Glomerular endothelial cell (primary cell): Measurements from ENCODE around the gene TTYH3. TPM values are rescaled to one million over a fixed set of nuclear protein-coding genes. Genes with fewer than 3 reads are reported as not detected.

Experiments used
- DNase-seq: peaks from one replicate; pipeline ENCODE4 v3.0.0-alpha.2; 2011; ENCODE audit warnings: low read depth, low spot score; ENCODE audit errors: extremely low read depth
- total RNA-seq: library from RNA; depleted of rRNA; stranded (reverse); fragments of >200 nt; gene quantifications from 2 replicates; pipeline ENCODE4 v1.2.3, GENCODE V29; 2015

Gene TTYH3
- total RNA-seq, 1 donor from 2014 or later = 321 TPM

DNA sequence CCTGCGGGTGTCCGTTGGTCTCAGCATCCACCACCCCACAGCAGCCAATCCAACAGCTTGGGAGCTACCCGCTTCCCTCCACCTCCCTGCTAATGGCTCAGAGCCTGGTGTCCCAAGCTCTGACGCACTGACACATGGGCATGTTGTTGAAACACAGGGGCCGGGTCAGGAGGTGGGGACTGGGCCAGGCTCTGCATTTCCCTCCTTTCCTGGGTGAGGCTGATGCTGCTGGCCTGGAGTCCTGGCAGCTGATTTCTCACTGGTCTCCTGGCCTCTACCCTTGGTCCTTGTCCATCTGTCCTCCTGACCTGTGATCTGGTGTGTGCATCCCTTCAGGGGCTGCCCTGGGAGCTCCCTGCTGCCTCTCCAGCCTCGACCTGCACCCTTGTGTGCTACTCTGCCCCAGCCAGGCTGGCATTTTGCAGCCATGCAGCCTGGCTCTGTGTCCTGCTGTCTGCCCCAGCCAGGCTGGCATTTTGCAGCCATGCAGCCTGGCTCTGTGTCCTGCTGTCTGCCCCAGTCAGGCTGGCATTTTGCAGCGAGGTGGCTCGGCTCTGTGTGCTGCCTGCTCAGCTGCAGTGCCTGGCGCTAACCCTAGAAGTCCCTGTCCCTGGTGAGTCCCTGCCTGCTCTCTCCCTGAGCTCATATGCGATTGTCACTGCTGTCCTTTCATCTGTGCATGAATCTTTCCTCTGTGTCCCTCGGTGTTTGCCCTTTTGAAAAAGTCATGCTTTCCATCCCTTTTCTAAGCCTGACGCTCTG, 70.2 kb downstream of the TTYH3 start:
- DNase-seq = no peak

- DNase-seq = no peak
Observed at GRCh38 chr7:2702594-2702957, 70.8 kb downstream of the TTYH3 start.

DNA sequence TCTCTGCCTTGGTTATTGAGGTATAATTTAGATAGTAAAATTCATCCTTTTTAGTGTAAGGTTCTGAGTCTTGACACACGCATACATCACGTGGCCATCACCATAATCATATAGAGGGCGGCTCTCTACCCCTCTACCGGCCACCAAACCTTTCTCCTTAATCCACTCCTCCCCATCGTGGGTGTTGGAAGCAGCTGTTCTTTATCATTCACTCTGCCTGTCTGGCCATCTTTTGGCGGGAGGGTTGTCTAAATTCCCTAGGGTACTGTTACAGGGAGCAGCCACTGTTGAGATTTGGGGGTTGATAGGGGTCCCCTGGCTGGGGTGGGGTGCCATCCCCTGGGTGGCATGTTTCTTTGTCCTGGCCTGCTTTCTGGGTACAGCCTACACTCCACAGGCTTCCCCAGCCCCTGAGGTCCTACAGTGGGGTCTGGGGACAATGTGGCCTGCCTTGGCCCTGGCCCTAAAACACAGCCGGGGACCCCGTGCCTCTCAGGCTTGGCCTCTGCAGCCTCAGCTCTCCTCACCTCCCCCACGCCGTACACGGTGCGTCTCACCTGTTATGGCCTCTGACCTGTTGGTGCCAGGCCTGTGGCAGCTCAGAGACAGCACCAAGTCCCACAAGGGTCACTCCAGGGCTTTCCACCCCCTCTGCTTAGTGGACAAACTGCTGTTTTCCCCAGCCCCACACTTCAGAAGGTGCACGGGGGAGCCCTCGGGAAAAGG, 73.7 kb downstream of the TTYH3 start:
- no peak for DNase-seq

GRCh38 chr7:2706685-2707126, 74.9 kb downstream of the TTYH3 start:
- no peak for DNase-seq

- DNase-seq = no peak
Observed at GRCh38 chr7:2707481-2707880, 75.7 kb downstream of the TTYH3 start.

DNA sequence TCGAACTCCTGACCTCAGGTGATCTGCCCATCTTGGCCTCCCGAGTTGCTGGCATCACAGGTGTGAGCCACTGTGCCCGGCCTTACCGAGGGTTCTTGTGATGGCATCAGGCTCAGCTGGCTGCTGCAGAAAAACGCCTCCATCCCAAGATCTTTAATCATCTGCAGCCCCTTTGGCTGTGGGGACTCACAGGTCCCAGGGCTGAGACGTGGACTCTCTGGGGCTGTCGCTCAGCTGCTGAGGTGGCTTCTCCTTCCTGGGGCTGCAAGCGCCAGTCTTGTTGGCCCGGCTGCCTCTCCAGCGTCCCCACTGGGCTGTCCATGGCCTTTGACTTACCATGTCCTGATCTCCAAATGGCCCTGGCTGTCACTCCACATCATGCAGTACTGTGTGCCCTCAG, 76.3 kb downstream of the TTYH3 start:
- no peak for DNase-seq

- DNase-seq = no peak
Observed at GRCh38 chr7:2708547-2709310, 76.9 kb downstream of the TTYH3 start.

- DNase-seq = no peak
Observed at GRCh38 chr7:2709553-2710285, 77.9 kb downstream of the TTYH3 start.

DNA sequence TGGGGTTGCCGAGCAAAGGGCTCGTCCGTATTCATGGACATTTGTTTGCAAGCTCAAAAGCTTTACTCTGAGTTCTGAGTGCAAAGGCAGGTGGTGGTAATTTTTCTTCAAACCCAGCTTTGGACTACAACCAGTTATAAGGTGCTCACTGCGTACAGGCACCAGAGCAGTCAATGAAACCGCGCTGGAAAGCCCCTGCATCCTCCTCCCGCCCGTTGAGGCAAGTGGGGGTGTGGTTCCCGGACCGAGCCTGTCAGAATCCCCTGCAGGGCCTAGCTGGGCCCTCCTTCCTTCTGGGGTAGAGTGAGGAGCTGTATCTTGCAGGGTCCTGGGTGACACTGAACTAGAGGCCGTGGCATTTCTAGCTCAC, 78.5 kb downstream of the TTYH3 start:
- no peak for DNase-seq

GRCh38 chr7:2710901-2711551, 79.2 kb downstream of the TTYH3 start:
- no peak for DNase-seq

DNA sequence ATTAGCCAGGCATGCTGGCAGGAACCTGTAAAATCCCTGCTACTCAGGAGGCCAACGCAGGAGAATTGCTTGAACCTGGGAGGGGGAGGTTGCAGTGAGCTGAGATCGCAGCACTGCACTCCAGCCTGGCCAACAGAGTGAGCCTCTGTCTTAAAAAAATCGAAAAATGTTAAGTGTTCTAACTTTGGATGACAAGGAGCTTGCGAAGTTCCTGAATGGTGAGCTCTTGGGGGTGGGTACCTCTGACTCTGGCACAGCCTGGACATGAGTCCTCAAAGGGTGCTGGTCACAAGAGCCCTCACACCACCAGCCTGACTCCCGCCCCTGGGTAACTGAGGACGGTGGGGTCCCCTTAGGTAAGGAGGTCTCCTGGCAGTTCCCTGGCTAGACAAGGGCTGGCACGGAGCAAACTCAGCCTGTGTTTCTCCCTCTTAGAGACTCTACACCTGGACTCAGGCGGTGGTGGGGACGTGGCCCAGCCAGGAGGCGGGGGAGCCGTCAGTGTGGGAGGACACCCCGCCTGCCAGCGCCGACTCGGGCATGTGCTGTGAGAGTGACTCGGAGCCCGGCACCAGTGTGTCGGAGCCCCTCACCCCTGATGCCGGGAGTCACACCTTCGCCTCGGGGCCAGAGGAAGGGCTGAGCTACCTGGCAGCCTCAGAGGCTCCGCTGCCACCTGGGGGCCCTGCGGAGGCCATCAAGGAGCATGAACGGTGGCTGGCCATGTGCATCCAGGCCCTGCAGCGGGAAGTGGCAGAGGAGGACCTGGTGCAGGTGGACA, 80.3 kb downstream of the TTYH3 start:
- no peak for DNase-seq

- no peak for DNase-seq
Observed at GRCh38 chr7:2713370-2713769, 81.6 kb downstream of the TTYH3 start.

DNA sequence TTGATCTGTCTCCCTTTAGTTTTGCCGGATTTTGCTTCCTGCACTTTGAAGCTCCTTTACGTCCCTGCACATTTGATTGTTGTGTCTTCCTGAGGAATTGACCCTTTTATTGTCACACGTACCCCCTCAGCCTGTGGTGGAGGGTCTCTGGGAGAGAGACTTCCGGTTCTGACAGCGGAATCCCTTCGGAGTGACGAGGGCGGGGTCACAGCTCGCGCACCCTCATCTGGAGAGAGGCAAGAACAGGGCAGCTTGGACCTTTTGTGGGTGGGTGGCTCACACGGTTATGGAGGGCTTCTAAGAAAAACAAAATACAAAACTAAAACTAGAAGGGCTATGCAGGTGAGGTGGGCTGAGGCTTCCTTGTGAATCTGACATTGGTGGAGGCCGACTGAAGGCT, 82.2 kb downstream of the TTYH3 start:
- DNase-seq = no peak

Other genes with a start within 250 kb of the TTYH3 start
- gene CHST12, start 228.4 kb upstream of the TTYH3 start, total RNA-seq = 22.2 and 32.6 TPM in 2 replicates
- gene GRIFIN, start 155.6 kb upstream of the TTYH3 start, total RNA-seq = not detected in 2 replicates
- 14.8 and 21.7 TPM in 2 replicates for gene LFNG, start 112.2 kb upstream of the TTYH3 start, total RNA-seq
- 29.2 and 42.3 TPM in 2 replicates for gene BRAT1, start 76.5 kb upstream of the TTYH3 start, total RNA-seq
- 6.7 and 12.7 TPM in 2 replicates for gene IQCE, start 73.0 kb upstream of the TTYH3 start, total RNA-seq
- gene AMZ1, start 56.2 kb downstream of the TTYH3 start, total RNA-seq = 0.05 and 0.47 TPM in 2 replicates
- gene GNA12, start 212.3 kb downstream of the TTYH3 start, total RNA-seq = 70.8 and 86.9 TPM in 2 replicates